GM21825 (cell line): ENCODE measurements around the gene NOG.

ENCODE experiments used
- ATAC-seq: cut with Tn5 transposase; IDR thresholded peaks from one replicate; pipeline ENCODE4 v1.9.1; 2021; ENCODE audit warnings: mild to moderate bottlenecking, moderate library complexity; ENCODE audit not compliant: unreplicated experiment

Gene NOG

GRCh38 chr17:56596691-56597494, 3.4 kb downstream of the NOG start:
- ATAC-seq, result no peak

GRCh38 chr17:56597495-56597990, 4.0 kb downstream of the NOG start:
- ATAC-seq, result no peak

GRCh38 chr17:56598466-56598865, 5.0 kb downstream of the NOG start:
- no peak for ATAC-seq

- no peak for ATAC-seq
These were observed 5.6 kb downstream of the NOG start for GRCh38 chr17:56599088-56599487.

DNA sequence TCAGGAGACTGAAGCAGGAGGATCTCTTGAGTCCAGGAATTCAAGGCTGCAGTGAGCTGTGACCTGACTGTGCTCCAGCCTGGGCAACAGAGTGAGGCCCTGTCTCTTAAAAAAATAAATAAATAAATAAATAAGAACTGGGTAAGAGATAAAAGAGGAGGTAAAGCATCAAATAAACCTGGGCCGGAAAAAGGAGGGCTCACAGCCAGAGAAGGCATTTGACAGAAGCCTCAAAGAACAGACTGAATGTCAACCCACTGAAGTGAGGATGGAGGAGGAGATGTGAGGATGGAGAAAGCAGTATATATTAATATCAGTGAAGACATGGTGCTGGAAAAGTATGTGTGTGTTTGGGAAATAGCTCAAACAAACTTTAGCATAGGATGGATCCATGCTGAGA, 6.1 kb downstream of the NOG start:
- no peak for ATAC-seq

DNA sequence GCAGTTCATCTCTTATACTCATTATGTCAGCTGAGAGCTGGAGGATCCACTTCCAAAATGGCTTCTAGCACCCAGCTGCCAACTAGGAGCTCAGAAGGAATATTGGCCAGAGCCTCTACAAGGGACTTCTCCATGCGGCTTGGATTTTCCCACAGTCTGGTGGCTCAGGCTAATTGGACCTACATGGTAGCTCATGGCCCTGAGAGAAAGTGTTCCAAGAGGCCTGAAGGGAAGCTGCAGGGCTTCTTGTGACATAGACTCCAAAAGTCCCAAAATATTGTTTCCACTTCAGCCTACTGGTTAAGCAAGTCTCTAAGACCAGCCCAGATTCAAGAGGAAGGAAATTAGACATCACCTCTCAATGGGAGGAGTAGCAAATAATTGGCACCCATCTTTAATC, 6.8 kb downstream of the NOG start:
- no peak for ATAC-seq

- no peak for ATAC-seq
These were observed 8.1 kb downstream of the NOG start for GRCh38 chr17:56601591-56601990.

DNA sequence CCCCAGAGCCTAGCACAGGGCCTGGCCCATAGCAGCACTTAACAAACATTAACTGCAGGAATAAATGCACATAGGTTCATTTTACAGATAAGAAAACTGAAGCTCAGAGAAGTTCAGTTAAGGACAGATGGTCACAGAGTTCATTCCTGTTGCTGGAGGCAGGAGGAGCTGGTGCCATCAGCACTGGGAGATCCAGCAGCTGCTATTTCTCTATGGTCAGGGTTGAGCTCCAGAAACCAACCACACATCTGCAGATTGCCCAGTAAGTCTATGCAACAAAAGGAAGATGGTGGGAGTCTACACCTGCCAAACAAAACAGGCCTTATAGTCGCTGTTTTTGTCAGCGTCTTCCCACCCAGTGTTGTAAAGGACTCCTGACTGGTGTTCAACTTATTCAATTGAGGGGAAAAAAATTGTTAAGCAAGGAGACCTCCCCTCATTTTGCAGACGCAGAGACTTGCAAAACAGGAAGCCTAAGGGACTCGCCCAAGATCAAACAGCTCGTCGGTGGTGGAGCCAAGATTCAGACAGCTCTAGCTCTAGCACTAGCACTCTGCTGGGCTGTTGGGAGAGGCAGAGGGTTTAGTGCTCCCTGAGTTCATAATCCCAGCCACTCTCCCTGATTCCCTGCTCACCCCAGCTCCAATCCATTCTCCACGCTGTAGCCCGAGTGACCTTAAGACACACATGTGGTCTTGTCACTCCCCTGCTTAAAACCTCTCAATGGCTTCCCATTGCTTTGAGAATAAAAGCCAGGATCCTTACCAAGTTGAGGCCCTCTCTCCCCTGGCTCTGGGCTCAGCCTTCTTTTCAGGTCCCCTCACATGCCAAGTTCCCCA, 9.0 kb downstream of the NOG start:
- ATAC-seq, result no peak

DNA sequence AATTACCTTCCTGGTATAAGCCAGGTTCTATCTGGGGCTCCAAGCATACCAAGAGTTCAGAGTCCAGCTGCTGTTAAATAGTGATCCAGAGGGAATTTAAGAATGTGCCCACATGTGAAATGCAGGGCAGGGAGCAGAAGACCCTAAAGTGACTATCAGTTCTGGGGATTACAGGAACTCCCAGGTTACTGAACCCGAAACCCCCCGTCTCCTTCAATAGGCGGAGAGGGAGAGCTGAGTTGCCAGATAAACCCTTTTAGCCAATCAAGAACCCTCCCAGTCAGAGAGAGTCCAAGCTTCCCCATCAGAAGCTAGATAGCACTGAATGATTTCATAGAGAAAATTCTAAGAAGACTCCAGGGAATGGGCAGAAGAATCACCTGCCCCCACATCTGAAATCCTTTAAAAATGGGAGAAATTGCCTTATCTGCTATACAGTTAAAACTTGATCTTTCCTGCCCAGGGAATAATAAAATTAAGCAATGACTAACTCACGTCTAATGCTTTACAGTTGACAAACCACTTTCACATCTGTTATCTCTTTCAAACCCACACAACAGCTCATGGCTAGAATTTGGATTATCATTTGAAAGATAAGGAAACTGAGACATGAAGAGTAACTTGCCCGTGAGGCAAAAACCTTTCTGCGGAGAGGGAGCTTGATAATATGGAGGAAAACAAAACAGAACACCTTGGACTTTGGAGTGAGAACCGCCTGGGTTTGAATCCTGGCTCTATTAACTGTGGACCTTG, 10.2 kb downstream of the NOG start:
- ATAC-seq, result no peak

DNA sequence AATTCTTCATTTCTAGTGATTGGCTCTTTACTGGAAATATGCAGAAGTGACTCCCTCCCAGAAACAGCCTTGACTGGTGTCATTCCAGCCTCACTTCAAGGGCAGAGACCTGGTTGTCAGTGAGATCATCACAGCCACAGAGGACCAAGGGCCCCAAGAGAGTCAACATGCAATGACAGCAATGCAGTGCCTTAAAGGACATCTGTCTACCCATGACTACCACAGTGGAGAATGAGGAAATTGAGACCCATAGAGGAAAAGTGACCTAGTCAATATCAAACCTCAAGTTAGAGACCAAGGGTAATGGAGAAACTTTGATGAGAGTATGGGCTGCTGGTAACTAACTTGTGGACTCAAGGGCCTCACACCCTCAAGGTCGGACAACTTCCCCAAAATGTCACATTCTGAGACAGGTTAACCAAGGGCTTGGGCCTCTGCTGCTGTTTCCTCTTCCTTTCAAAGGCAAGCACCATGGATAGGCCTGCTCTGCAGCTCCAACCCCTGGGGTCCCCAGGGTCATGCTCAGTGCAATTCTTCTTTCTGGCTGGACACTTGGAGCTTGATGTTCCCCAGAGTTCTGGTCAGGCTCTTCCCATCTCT, 11.3 kb downstream of the NOG start:
- no peak for ATAC-seq

DNA sequence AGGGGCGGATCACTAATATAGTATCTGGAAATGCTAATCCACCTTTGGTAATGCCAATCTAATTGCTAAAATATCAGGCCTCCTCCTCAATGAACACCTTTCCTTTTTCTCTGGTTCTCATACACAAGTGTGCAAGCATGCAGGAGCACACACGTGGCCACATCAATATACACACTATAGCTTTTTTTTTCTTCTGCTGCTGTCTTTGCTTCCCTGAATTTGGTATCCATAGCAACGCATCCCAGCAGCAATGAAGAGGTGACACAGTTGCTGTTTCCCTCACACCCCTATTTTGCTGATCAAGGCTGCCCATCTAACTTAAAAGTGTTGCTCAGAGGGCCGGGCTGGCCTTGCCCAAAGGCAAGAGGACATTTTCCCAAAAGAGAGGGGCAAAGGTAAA, 15.4 kb downstream of the NOG start:
- no peak for ATAC-seq

GRCh38 chr17:56610321-56610720, 16.8 kb downstream of the NOG start:
- no peak for ATAC-seq

- no peak for ATAC-seq
These were observed 19.6 kb downstream of the NOG start for GRCh38 chr17:56613131-56613530.

DNA sequence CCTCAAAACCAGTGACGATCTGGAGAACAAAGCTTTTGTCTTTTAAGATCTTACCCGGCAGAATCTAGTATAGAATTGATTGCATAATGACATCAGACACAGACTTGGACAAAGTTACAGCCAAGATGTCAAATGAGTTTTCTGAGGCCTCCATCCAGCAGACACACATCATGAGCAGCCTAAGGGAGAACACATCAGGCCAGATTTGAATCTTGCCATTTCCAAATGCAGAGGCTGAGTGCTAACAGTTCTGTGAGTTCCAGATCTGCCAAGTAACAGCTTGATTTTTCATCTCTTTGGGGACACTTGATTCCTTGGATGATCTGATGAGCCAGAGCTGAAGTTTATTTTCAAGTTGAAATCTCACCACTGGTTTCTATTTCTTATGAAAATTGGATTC, 21.0 kb downstream of the NOG start:
- no peak for ATAC-seq

- ATAC-seq, result no peak
These were observed 22.7 kb downstream of the NOG start for GRCh38 chr17:56616239-56616638.

GRCh38 chr17:56623383-56623782, 29.9 kb downstream of the NOG start:
- ATAC-seq, result no peak

DNA sequence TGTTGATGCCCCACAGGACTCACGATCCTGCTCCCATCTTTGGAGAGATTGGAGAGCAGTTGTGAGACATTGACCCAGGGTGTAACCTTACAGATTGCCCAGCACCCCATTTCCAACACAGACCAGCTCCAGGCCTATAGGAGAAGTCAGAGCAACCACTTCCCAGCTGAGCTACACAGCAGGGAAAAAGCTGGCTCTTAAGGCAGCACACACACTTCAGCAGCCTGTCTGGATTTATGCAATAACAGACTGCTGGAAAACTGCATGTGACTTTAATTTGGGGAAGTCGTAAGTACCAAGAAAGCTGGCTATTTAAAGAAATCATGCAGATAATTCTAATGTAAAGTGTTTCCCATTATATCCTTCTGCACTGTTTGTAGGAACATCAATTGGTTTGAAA, 30.8 kb downstream of the NOG start:
- ATAC-seq, result no peak

GRCh38 chr17:56624912-56625311, 31.4 kb downstream of the NOG start:
- no peak for ATAC-seq

GRCh38 chr17:56629531-56630075, 36.1 kb downstream of the NOG start:
- no peak for ATAC-seq

- no peak for ATAC-seq
These were observed 36.7 kb downstream of the NOG start for GRCh38 chr17:56630202-56630601.

DNA sequence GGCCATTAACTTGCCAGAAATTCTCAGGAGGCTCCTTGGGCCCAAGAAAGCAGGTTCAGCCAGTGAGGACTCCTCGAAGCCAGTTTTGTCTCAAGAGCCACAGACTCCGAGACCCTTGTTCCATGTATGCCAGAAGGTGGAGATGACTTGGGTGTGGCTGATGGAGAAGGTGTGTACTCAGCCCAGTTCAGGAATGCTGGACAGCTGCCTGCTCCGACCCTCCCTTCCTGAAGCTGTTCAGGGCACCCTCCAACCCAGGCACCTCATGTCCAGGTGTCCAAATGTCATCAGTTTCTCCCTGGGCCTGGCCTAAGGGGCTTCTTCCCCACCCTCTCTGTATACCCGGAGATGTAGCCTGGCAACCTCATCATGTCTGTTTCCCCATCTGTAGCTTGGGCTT, 40.2 kb downstream of the NOG start:
- ATAC-seq, result no peak
